H9 (cell line): Measurements from ENCODE around the gene SUPT3H. TPM values are rescaled to one million over a fixed set of nuclear protein-coding genes. Genes with fewer than 3 reads are reported as not detected.
"Not testable (repeated sequence)": the region's sequence is repeated elsewhere in the genome, so short reads cannot be mapped to it uniquely, and the experiment has no call there.

ENCODE experiments used
- DNase-seq: peaks from one replicate; pipeline ENCODE4 v3.0.0-alpha.2; 2017
- H2AFZ ChIP-seq: one replicate; pipeline ENCODE4 v1.6.1; 2013; ENCODE audit warnings: mild to moderate bottlenecking, low read length, control low read depth, moderate library complexity
- H2AK5ac ChIP-seq: 2 replicates; pipeline ENCODE4 v1.6.1; 2013; ENCODE audit warnings: low read length, control low read depth, mixed read lengths; ENCODE audit not compliant: insufficient read length
- H2BK120ac ChIP-seq: one replicate; pipeline ENCODE4 v1.6.1; 2013; ENCODE audit warnings: low read depth, mild to moderate bottlenecking, low read length, control low read depth, inconsistent platforms; ENCODE audit not compliant: poor library complexity, severe bottlenecking
- H2BK12ac ChIP-seq: 2 replicates; pipeline ENCODE4 v1.6.1; 2013; ENCODE audit warnings: low read length, control low read depth, mixed read lengths, low read depth; ENCODE audit not compliant: insufficient read length
- H2BK15ac ChIP-seq: 2 replicates; pipeline ENCODE4 v1.6.1; 2013; ENCODE audit warnings: low read depth, low read length, control low read depth
- H2BK20ac ChIP-seq: one replicate; pipeline ENCODE4 v1.6.1; 2013; ENCODE audit warnings: low read depth, mild to moderate bottlenecking, low read length, control low read depth, inconsistent platforms; ENCODE audit not compliant: poor library complexity, severe bottlenecking
- H2BK5ac ChIP-seq: 2 replicates; pipeline ENCODE4 v1.6.1; 2013; ENCODE audit warnings: low read length, control low read depth, mixed read lengths; ENCODE audit not compliant: insufficient read length
- H3K14ac ChIP-seq: 2 replicates; pipeline ENCODE4 v1.6.1; 2013; ENCODE audit warnings: low read length, control low read depth; ENCODE audit not compliant: insufficient read depth
- H3K18ac ChIP-seq: 2 replicates; pipeline ENCODE4 v1.6.1; 2013; ENCODE audit warnings: low read depth, mild to moderate bottlenecking, mixed read lengths, low read length, control low read depth; ENCODE audit not compliant: insufficient read length
- H3K23ac ChIP-seq: 2 replicates; pipeline ENCODE4 v1.6.1; 2013; ENCODE audit warnings: low read length, control low read depth, mixed read lengths, low read depth; ENCODE audit not compliant: insufficient read length
- H3K23me2 ChIP-seq: 2 replicates; pipeline ENCODE4 v1.6.1; 2013; ENCODE audit warnings: low read depth, mild to moderate bottlenecking, mixed read lengths, low read length, control low read depth; ENCODE audit not compliant: insufficient read length, poor library complexity, severe bottlenecking
- H3K27ac ChIP-seq: 2 replicates; pipeline ENCODE4 v1.5.1; 2013; ENCODE audit warnings: low read length, control low read depth, mixed read lengths, low read depth; ENCODE audit not compliant: insufficient read length
- H3K27me3 ChIP-seq: 2 replicates; pipeline ENCODE4 v1.6.1; 2013; ENCODE audit warnings: low read length, control low read depth, inconsistent platforms; ENCODE audit not compliant: insufficient read depth
- H3K4ac ChIP-seq: 2 replicates; pipeline ENCODE4 v1.6.1; 2013; ENCODE audit warnings: low read depth, mild to moderate bottlenecking, control low read depth, inconsistent platforms, low read length, moderate library complexity
- H3K4me1 ChIP-seq: 2 replicates; pipeline ENCODE4 v1.6.1; 2013; ENCODE audit warnings: low read length, control low read depth, inconsistent platforms; ENCODE audit not compliant: insufficient read depth
- H3K4me2 ChIP-seq: 2 replicates; pipeline ENCODE4 v1.6.1; 2013; ENCODE audit warnings: low read length, control low read depth, mixed read lengths; ENCODE audit not compliant: insufficient read length, insufficient read depth
- H3K56ac ChIP-seq: 2 replicates; pipeline ENCODE4 v1.6.1; 2013; ENCODE audit warnings: low read depth, mild to moderate bottlenecking, mixed read lengths, low read length, control low read depth; ENCODE audit not compliant: insufficient read length
- H3K79me1 ChIP-seq: 2 replicates; pipeline ENCODE4 v1.6.1; 2013; ENCODE audit warnings: low read depth, mild to moderate bottlenecking, moderate library complexity, low read length, control low read depth, inconsistent platforms; ENCODE audit not compliant: insufficient read depth, poor library complexity, severe bottlenecking
- H3K79me2 ChIP-seq: 2 replicates; pipeline ENCODE4 v1.6.1; 2013; ENCODE audit warnings: low read length, control low read depth, inconsistent platforms; ENCODE audit not compliant: insufficient read depth
- H3K9ac ChIP-seq: 2 replicates; pipeline ENCODE4 v1.6.1; 2013; ENCODE audit warnings: low read length, control low read depth, mixed read lengths; ENCODE audit not compliant: insufficient read length; ENCODE audit errors: extremely low read depth
- H3K9me3 ChIP-seq: one replicate; pipeline ENCODE4 v1.6.1; 2013; ENCODE audit warnings: low read depth, low read length, inconsistent platforms; ENCODE audit not compliant: control insufficient read depth
- H3T11ph ChIP-seq: one replicate; pipeline ENCODE4 v1.6.1; 2013; ENCODE audit warnings: mild to moderate bottlenecking, low read length, control low read depth, inconsistent platforms
- H4K20me1 ChIP-seq: one replicate; pipeline ENCODE4 v1.6.1; 2013; ENCODE audit not compliant: control insufficient read depth, insufficient read length, insufficient read depth
- H4K5ac ChIP-seq: 2 replicates; pipeline ENCODE4 v1.6.1; 2013; ENCODE audit warnings: low read depth, mild to moderate bottlenecking, mixed read lengths, low read length, control low read depth; ENCODE audit not compliant: insufficient read length
- H4K8ac ChIP-seq: replicated peaks from 2 replicates; pipeline ENCODE4 v1.6.1; 2013; ENCODE audit warnings: low read length, control low read depth, mixed read lengths, low read depth; ENCODE audit not compliant: insufficient read length
- H4K91ac ChIP-seq: 2 replicates; pipeline ENCODE4 v1.6.1; 2013; ENCODE audit warnings: low read depth, mild to moderate bottlenecking, moderate library complexity, mixed read lengths, low read length, control low read depth; ENCODE audit not compliant: insufficient read length
- H3K27ac Mint-ChIP-seq, 3 experiments: 2 replicates in 2 of 3; 3 replicates in 1 of 3; pipeline ENCODE4 v1.8.0; 2020 to 2021; ENCODE audit warnings: mixed read lengths in 3 of 3, mild to moderate bottlenecking in 1 of 3, moderate library complexity in 1 of 3
- H3K27me3 Mint-ChIP-seq: 2 replicates; pipeline ENCODE4 v1.8.0; 2021; ENCODE audit warnings: low read depth, mild to moderate bottlenecking, moderate library complexity, mixed read lengths
- H3K36me3 Mint-ChIP-seq, 3 experiments: 2 replicates in 2 of 3; 3 replicates in 1 of 3; pipeline ENCODE4 v1.8.0; 2020 to 2021; ENCODE audit warnings: low read depth in 3 of 3, mixed read lengths in 3 of 3; ENCODE audit not compliant: insufficient read depth in 1 of 3
- H3K4me1 Mint-ChIP-seq, 2 experiments: 2 replicates each; pipeline ENCODE4 v1.8.0; 2020; ENCODE audit warnings: mixed read lengths in 2 of 2
- H3K4me3 Mint-ChIP-seq, 2 experiments: 2 replicates in 1 of 2; 3 replicates in 1 of 2; pipeline ENCODE4 v1.8.0; 2020 to 2021; ENCODE audit warnings: mild to moderate bottlenecking in 2 of 2, mixed read lengths in 2 of 2, moderate library complexity in 1 of 2
- H3K9me3 Mint-ChIP-seq, 2 experiments: 2 replicates in 1 of 2; 3 replicates in 1 of 2; pipeline ENCODE4 v1.8.0; 2020; ENCODE audit warnings: mild to moderate bottlenecking in 2 of 2, mixed read lengths in 2 of 2, moderate library complexity in 1 of 2
- WGBS: extraction: QIAGEN DNeasy Blood & Tissue Kit; methylation state at CpG from one replicate; pipeline ENCODE4 v1.1.7; 2013; ENCODE audit warnings: missing lambda C conversion rate, low lambda C conversion rate, mixed read lengths; ENCODE audit not compliant: insufficient read length; ENCODE audit errors: extremely low coverage; 5-methylcytosine and 5-hydroxymethylcytosine counted together
- total RNA-seq: library from RNA; stranded (reverse); gene quantifications from 2 replicates; pipeline ENCODE4 v1.2.1, GENCODE V29; 2021
- TF ChIP-seq, protein P1 (sequence below): fragments of 200-600 bp; sonication (generic); conservative IDR thresholded peaks from 3 replicates; pipeline ENCODE4 v1.8.0; 2021; ENCODE audit warnings: antibody characterized with exemption, mild to moderate bottlenecking

Gene SUPT3H
- total RNA-seq, 1 experiment from 2014 or later = 22.5 TPM

DNA sequence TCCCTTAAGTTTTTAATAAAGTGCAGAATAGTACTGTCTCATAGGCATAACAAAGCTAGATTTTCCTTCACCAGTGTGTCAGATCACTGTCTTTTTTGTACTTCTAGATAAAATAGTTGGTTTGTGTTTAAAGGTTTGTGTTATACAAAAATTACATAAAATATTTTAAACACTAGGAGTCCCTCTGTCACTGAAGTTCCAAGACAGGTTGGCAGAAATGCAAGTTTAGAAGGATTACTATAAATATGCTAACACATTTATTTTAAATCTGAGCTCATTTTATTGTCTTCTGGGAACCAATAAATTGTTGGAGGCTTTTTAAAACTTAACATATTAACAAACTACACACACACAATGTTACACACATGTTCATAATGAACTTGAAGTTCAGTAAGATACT, 80.4 kb downstream of the SUPT3H start:
- TF ChIP-seq, protein P1, sequence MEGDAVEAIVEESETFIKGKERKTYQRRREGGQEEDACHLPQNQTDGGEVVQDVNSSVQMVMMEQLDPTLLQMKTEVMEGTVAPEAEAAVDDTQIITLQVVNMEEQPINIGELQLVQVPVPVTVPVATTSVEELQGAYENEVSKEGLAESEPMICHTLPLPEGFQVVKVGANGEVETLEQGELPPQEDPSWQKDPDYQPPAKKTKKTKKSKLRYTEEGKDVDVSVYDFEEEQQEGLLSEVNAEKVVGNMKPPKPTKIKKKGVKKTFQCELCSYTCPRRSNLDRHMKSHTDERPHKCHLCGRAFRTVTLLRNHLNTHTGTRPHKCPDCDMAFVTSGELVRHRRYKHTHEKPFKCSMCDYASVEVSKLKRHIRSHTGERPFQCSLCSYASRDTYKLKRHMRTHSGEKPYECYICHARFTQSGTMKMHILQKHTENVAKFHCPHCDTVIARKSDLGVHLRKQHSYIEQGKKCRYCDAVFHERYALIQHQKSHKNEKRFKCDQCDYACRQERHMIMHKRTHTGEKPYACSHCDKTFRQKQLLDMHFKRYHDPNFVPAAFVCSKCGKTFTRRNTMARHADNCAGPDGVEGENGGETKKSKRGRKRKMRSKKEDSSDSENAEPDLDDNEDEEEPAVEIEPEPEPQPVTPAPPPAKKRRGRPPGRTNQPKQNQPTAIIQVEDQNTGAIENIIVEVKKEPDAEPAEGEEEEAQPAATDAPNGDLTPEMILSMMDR = no peak
- Histone ChIP-seq H3K14ac (no peak overlapping the region), H3K9me3 (no peaks in the 10 kb centered on the region), H2BK5ac (no peak overlapping the region), H3K79me1 (no peaks in the 10 kb centered on the region), H3K23ac (no peak overlapping the region), H3K56ac (no peak overlapping the region), H4K20me1 (no peaks in the 10 kb centered on the region), H3T11ph (no peak overlapping the region), H2AFZ (no peak overlapping the region), H4K91ac (no peak overlapping the region), H3K4ac (no peak overlapping the region), H3K27ac (no peak overlapping the region), H2AK5ac (no peak overlapping the region), H3K27me3 (no peaks in the 10 kb centered on the region), H3K23me2 (no peaks in the 10 kb centered on the region), H2BK20ac (no peak overlapping the region), H3K4me2 (no peak overlapping the region), H4K8ac (no peak overlapping the region), H3K18ac (no peak overlapping the region), H2BK15ac (no peak overlapping the region), H2BK120ac (no peak overlapping the region), H2BK12ac (no peak overlapping the region), H3K79me2 (no peaks in the 10 kb centered on the region), H4K5ac (no peak overlapping the region), H3K9ac (no peak overlapping the region), H3K4me1 (no peaks in the 10 kb centered on the region)
- no peaks in the 10 kb centered on the region for H3K27me3 Mint-ChIP-seq
- H3K27ac Mint-ChIP-seq = no peak overlapping the region
- no peak for DNase-seq
- peaks cover 0 to 14% (median 11%) of the 10 kb centered on the region in 3 experiments; a peak in 6 of 7 replicates for H3K36me3 Mint-ChIP-seq
- H3K4me1 Mint-ChIP-seq = peaks cover 9 to 19% of the 10 kb centered on the region in 2 experiments
- H3K4me3 Mint-ChIP-seq = no peak overlapping the region
- H3K9me3 Mint-ChIP-seq = peaks cover 5 to 9% of the 10 kb centered on the region in 2 experiments; a peak in 3 of 5 replicates

DNA sequence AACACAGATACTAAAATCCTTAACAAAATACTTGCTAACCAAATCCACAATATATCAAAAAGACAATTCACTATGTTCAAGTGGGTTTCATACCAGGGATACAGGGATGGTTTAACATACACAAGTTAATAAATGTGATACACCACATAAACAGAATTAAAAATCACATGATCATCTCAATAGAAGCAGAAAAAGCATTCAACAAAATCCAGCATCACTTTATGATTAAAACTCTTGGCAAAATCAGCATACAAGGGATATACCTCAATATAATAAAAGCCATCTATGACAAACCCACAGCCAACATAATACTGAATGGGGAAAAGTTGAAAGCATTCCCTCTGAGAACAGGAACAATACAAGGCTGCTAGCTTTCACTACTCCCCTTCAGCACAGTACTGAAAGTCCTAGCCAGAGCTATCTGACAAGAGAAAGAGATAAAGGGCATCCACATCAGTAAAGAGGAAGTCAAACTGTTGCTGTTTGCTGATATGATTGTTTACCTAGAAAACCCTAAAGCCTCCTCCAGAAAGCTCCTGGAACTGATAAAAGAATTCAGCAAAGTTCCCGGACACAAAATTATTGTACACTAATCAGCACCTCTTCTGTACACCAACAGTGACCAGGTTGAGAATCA, 83.6 kb downstream of the SUPT3H start:
- H3K9ac ChIP-seq, H2BK20ac ChIP-seq, H3K79me1 ChIP-seq, H2BK12ac ChIP-seq, H4K91ac ChIP-seq, H3K27me3 Mint-ChIP-seq, H2AFZ ChIP-seq, H4K5ac ChIP-seq, DNase-seq, H3K4me3 Mint-ChIP-seq, H2BK15ac ChIP-seq, H4K8ac ChIP-seq, H3K56ac ChIP-seq, H3K27ac ChIP-seq, H2AK5ac ChIP-seq, H4K20me1 ChIP-seq, H3K18ac ChIP-seq, H3K4ac ChIP-seq, H3K14ac ChIP-seq, H3K79me2 ChIP-seq, H3K27me3 ChIP-seq, H2BK5ac ChIP-seq, H3K23ac ChIP-seq, H3K4me1 ChIP-seq, H3K9me3 ChIP-seq, H3T11ph ChIP-seq, H2BK120ac ChIP-seq, H3K23me2 ChIP-seq, H3K9me3 Mint-ChIP-seq, H3K4me2 ChIP-seq: not testable (repeated sequence)
- WGBS = no CpG with 5 or more reads among the region's 1 CpG
- Mint-ChIP-seq H3K4me1 (peaks cover 9 to 19% of the 10 kb centered on the region in 2 experiments), H3K36me3 (peaks cover 2 to 15% (median 11%) of the 10 kb centered on the region in 3 experiments; a peak in 6 of 7 replicates), H3K27ac (peak overlapping the region in 2 of 3 experiments; percentile 12 to 38; a peak in 2 of 7 replicates)
